NOMO-1 treated with DMSO at 0.1 percent for 48 hours (cell line): ENCODE measurements around the gene SIRPB2.

Experiments used
- DNase-seq: peaks from one replicate; lab custom pipeline; 2025; ENCODE audit not compliant: unreplicated experiment; lab: John Stamatoyannopoulos, UW

The SIRPB2 gene

DNA sequence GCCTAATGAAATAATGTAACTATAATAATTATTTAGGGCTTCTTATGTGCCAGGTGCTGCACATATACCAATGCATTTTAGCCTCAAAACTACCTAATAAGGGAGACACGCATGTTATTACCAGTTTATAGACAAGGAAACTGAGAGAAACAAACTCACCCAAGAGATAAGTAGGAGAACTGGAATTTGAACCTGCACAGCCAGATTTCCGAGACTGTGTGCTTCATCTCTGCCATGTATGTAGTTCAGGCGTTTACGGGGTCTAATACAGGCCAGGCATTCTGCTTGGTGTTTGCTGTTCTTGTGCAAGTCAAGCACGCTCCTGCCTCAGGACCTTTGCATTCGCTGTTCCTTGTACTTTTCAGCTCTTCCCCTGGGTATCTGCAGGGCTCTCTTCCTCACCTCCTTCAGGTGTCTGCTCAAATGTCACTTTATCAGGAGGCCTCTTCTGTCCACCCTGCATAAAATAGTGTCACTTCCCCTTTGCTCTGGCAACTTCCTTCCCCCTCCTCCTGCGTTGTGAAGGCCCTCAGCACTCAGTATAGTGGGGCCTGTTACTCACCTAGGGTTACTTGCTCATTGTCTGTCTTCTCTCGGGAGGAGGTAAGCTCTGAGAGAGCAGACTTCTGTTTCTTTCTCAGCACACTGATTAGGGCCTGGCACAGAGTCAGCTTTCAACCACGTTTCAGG lies 18.5 kb downstream of the SIRPB2 start:
- DNase-seq = peak; percentile 87

DNA sequence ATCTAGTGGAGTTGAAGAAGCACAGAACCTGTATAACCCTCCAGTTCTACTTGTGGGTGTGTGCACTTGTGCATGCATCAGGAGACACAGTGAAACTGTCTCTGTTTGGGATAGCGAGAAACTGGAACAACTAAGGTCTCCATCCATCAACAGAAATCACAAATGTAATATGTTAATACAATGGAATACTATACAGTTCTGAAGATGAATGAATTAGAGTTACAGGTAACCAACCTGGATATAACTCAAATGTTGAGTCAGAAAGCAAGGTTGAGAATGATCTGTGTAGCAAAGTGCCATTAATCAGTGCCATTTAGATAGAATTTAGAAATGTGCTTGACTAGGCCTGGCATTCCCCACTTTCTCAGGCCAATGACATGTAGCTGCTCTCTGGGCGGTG lies 20.0 kb downstream of the SIRPB2 start:
- DNase-seq = no peak

DNA sequence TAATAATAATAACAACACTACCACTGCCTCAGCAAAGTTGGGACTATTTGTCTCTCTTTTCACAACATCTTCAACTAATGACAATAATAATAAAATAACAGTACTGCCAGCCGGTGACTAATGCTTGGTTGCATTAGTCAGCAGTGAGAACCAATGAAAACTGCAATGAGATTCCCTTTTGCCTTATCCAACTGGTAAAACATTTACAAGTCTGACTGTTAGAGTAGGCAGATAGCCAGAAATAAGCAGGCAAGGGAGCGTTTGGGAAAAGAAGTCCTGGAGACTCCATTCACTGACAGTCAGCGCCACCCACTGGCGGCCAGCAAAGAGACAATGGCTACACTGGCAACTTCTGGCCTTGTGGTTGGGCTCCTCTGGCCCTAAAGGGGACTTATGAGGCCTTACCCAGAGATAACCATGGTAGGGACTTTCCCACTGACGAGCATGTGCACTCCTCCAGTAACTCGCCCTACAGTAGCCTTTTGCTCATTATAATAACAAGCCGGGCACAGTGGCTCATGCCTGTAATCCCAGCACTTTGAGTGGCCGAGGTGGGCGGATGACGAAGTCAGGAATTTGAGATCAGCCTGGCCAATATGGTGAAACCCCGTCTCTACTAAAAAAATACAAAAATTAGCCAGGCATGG lies 21.2 kb downstream of the SIRPB2 start:
- DNase-seq = no peak

DNA sequence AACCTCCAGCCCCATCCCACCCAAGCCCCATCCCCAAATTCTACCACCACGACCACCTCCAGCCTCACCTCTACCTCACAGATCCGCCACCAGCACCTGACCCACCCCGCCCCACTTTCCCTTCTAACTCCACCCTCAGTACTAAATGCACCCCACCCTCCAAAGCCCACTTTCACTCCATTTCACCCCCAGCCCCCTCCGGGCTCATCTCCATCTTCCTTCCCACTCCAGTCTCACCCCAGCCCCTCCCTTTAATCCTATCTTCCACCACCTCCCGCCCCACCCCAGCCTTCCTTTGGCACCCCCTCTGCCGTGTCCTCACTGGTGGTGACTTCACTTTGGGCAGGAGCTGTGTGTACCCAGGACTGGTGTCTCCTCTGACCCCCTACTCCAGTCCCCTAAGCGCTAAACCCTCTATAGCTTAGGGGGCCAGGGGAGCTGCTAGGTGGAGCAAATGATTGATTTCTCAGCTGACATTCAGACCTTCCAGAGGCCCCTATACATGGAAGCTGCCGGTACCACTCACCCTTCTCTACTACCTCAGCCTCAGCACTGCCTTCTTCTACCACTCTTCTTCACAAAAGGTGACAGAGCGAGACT lies 21.8 kb downstream of the SIRPB2 start:
- DNase-seq = no peak

DNA sequence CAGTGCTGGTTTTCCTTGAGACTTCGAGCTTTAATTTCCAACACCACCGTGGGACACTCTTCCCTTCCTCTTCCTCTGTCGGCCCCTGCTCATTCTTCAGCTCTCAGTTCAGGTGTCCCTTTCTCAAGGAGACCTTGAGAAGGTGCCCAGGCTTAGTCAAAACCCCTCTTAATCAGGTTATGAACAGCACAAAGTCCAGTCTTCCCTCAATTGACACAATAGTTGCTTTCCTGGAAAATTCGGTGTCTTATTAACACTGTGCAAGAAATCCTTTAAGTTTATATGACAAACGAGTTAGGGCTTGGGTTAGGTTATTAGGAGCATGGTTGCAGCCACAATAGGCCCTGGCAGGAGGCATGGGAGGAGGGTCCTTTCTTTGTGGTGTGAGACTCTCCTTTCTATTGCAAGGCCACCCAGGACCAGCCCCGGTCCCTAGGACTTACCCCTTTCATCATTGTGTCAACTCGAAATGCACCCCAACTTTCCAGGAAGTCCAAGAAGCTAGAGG lies 23.0 kb downstream of the SIRPB2 start:
- no peak for DNase-seq

DNA sequence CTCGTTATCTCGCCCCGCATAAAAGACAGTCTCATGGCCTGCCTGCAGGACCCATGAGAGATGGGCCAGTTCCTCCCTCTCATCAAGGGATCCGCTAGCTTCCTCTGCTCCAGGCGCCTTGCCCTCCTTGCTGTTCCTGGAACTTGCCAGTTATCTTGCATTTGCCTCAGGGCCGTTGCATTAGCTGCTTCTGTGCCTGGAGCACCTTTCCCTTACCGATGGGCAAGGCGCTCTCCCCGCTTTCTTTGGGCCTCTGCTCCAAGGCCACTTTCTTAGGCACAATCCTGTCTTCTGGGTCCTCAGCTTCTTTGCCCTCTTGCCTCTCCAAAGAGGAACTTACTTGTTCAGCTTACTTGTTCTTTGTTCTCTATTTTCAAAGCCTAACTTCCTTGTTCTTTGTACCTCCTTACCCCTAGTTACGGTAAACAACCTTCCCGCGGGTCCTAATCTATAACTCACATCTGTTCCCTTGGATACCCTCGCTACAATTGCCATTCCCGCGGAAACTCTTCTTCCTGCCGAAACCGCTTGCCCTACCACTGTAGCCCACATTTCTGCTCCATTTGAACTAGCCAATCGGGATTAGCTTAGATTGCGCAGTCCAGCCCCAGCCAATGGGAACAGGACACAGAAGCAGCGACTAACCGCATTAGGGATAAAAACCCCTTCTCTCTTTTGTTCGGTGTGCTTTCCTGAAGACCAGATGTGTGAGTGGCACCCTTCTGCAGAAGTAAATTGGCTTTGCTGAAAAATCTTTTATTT lies 23.7 kb downstream of the SIRPB2 start:
- DNase-seq = peak; percentile 85

DNA sequence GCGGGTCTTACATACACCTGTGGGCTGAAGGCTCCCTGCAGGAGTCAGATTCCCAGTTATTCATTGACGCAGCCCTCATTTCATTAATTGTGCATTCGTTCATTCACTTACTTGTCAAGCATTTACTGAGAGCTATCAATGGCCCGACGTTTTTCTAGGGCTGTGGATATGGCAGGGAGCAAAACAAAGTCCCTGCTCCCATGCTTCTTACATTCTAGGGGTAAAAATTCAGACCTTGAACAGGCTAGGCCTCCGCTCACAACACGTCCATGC lies 24.2 kb downstream of the SIRPB2 start:
- no peak for DNase-seq

DNA sequence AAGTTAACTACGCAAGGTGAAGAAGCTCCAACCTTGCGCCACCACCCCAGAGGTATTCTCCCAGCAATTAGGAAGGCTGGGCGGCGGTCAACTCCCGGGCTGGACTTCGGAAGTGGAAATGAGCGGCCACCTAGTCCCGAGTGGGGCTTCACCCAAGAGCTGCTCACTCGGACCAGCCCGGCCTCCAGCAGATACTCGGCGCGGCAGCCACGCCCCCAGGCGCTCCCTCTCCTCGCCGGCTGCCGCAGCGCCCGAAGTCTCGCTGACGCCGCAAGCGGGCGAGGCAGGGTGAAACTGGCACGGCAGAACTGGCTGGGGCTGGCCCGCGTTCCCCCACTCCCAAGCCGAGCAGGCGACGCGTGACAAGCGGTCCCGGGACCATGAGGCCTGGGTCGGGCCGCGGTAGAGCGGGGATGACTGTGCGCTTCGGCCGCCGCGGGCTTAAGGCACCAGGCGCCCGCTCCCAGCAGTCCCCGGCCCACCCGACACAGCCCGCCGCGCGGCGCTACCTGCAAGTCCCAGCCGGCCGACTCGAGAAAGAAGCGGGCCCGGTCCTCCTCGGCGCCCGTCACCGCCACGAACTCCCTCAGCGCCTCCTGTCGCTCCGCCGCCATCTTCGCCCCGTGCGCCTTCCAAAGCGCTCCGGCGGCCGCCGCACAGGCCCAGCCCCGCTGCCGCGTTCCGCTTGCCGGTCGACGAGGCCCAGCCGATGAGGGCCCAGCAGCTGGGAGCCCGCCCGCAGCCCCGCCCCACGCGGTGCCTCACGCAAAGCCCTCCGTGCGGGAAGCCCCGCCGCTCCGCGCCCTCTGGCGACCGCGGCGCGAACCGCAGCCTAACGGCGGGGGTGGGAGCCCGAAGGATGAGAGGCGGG lies 24.8 kb downstream of the SIRPB2 start, which contains the start of gene NSFL1C:
TSS of gene NSFL1C (minus strand) at position 639 of the 871 bp plus-strand sequence. CDS start at position 614, 25 bp downstream.
- peak; percentile 78 for DNase-seq

DNA sequence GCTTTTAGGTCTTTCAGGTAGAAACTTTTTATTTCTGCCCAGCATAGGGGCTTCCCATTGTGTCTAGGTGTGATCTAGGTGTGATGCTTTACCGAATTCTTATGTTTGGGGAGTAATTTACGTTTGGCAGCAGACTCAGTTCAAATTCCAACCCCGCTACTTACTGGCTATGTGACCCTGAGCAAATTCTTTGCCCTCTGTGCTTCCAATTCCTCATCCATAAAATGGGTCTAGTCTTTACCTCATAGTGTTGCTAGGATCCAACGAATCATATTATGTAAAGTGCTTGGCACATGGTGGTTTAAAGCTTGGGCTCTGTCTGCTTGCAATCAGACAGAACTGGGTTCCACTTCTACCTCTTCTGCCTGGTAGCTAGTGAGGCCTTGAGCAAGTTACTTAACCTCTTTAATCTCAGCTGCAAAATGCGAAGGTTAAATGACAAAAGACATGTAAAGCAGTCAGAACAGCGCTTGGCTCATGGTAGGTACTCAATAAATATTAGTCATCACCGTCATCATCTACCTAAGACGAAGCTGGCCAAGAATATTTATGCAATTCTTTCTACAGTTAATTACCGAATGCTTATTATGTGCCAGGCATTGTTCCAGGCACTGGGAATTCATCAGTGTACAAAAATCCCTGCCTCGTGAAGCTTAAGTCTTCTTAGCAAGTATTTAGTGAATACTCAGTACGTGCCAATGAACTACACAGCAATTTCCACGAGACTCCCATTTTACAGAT lies 25.6 kb downstream of the SIRPB2 start:
- DNase-seq = no peak

DNA sequence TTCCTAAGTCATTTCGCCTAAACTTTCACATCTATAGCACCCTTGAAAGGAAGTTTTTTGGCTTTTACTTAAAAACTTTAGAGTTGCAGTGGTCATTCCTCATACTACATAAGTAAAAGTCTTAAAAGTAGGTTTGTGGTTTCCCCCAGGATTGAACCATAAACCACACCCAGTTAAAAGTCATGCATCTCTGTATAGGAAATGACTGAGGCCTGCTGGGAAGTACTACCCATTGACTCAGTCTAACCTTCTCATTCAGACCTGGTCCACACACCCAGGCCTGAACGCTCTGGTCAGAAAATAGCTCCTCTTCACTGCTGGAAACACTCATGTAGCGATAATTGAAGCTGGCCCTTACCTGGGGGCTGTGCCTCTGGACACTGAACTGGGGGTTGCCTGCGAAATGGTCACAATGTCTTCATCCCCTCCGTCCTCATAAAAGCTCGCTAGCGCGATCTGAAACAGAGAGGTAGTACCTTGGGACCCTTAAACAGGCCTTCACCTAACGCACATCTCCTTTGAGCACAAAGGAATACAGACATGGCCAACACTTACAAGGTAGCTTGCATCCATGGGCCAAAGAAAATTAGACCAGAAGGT lies 27.1 kb downstream of the SIRPB2 start:
- peak; percentile 8 for DNase-seq

DNA sequence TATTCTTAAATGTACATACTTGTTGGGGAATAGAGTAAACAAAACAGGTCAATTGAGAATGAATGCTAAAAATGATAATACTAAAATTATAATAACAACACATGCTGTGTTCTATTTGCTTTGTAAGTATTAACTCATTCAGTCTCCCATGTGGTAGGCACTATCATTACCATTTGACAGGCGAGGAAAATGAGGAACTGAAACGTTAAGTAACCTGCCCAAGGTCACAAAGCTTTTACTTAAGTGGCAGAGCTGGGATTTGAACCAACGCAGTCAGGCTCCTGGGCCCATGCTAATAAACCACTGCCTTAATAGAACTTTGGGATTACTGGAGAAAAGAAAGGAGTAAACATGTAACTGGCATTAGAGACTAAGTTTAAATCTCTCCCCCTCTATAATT lies 28.4 kb downstream of the SIRPB2 start:
- DNase-seq = peak; percentile 65

DNA sequence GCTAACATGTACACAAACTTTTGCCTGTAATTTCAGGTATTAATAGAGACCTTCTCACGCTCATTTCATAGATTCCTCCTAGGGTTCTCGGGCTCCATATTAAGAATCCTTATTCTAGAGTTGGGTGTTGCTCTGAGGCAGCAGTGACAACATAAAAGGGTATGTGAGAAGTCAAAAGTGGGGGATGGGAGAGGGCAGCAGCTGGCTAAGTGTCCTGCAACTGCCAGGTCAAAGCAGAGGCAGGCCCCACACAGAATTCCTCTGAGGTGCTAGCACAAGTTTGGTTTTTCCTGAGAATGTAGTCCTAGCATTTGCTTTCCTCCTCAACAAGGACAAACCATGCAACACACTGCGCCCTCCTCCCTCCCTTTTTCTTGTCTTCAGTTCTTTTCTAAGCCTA lies 29.2 kb downstream of the SIRPB2 start:
- DNase-seq = no peak

DNA sequence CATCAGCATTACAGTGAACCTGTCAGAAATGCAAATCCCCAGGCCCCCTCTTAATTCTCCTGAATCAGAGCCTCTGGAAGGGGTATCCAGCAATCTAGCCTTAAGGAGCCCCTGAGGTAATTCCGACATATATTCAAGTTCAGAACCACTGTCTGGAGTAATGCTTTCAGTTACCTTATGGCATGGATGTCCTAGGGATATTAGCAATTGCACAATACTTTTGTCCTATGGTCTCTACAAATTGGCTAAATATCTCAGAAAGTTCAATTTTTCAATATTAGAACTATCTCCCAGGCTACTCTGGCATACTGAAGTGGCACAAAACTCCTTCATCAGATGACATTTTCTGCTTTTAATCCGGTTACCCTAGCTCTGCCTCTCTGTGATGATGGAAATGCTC lies 30.9 kb downstream of the SIRPB2 start:
- DNase-seq = no peak

DNA sequence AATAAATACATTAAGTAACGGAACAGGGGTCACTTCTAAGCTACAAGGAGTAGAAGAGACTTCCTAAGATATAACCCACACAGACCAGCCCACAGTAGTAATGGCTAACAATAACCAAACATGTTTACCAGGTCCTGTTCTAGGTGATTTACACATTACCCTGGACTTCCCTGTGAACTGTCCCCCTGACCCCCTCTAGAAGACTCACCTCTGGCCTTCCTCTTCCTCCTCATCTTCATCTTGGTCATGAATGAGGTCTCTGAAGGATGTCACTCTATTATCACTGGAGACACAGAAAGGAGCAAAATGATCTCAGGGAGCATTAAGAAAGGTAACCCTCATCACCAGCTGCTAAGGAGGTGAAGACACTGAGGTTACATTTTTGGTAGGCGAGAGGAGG lies 33.2 kb downstream of the SIRPB2 start:
- DNase-seq = no peak

DNA sequence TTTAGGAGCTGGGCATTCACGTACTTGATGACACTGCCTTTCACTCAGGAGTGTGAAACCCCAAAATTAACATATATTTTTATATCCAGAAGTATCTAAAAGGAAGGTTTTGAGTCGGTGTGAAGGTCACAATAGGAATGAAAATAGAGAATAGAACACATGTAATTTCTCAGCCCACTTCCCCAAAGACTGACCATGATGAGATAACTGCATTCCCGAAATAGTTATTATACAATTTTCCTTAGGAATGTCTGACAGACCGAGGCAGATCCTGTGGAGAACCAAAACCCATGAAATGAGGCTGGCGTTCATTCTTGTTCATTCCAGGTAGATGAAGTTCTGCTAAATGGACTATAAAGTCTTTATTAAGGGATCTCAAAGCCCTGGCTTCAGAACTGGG lies 34.9 kb downstream of the SIRPB2 start:
- DNase-seq = no peak

DNA sequence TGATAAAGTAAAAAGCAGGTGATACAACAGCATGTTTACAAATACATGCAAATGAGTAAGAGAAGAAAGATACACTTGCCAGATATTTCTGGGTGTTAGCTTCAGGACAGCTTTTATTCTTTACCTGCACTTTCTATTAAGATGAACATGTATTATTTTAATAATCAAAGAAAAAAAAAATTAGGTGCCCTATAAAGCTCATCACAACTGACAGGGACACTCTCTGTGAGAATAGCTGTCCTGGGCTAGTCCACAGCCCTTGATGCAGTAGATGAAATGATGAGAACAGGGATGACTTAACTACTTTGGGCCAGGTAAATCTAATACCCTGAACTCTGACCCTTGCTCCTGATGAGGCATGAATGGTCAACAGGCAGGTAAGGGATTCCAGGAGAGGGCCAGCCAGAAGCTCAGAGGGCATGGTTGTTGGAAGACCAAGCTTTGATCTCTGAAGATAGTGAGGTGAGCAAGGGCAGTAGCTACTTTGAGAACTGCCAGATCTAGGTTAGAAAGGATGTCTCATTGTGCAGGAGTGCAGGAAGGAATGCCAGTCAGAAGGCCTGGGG lies 40.2 kb downstream of the SIRPB2 start:
- no peak for DNase-seq

DNA sequence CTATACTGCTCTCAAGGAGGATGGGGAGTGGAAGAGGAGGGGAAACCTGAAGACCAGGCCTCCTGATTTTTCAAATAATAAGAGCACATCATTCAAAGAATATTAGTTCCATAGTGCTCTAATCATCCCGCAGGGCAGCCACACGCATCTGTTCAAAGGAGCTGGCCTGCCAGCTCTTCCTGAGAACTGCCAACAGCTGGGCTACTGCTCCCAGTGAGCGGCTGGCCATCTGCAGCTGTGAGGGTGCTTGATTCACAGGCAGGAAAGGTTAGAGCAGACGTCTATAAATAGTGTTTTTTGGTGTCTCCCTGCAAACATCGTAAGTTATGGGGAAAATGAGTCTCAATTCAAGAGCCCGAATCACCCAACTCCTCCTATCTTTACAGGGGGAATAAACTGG lies 41.9 kb downstream of the SIRPB2 start:
- no peak for DNase-seq

DNA sequence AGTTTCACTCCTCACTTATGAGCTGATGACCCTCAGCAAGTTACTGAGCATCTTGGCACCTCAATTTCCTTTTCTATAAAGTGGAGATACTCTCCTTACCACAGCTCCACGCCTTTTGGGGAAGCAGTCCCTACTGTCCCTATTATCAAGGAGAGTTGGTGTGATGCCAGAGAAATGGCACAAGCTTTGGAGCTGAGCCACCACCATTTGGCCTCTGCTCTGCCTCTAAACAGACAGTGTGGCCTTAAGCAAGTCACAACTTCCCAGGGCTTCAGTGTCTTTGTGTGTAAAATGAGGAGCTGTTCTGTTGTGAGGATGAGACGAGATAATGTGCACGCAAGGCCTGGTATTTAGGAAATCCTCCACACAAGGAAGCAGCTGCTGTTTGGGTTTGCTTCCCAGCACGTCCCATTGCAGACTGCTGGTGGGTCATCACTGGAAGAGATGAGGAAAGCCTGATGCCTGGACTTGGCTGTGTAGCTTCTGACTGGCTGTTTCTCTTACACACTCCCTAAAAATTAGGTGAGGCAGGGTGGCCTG lies 43.1 kb downstream of the SIRPB2 start:
- DNase-seq = no peak

DNA sequence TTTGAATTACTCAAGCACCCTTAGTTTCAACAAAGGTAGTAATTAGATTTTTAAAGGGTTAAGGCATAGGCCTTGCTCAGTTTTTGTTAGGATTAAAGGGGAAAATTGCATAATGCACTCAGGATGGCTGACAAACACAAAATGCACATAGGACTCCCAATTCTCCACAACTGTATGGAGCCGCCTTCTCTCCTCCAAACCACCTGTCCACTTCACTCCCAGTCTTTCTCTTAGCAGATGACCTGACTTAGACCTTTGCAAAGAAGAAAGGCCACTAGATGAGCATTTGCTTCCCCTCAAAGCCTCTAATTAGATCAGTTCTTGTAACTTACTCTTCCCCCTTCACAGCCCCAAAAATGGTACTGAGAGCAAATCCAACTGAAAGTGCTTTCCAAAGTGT lies 44.7 kb downstream of the SIRPB2 start:
- DNase-seq = no peak
